ENCODE results near the gene ARHGEF38.
A peak's percentile ranks its signal among the peaks of the same experiment; 100 is the strongest.

The ARHGEF38 gene

DNA sequence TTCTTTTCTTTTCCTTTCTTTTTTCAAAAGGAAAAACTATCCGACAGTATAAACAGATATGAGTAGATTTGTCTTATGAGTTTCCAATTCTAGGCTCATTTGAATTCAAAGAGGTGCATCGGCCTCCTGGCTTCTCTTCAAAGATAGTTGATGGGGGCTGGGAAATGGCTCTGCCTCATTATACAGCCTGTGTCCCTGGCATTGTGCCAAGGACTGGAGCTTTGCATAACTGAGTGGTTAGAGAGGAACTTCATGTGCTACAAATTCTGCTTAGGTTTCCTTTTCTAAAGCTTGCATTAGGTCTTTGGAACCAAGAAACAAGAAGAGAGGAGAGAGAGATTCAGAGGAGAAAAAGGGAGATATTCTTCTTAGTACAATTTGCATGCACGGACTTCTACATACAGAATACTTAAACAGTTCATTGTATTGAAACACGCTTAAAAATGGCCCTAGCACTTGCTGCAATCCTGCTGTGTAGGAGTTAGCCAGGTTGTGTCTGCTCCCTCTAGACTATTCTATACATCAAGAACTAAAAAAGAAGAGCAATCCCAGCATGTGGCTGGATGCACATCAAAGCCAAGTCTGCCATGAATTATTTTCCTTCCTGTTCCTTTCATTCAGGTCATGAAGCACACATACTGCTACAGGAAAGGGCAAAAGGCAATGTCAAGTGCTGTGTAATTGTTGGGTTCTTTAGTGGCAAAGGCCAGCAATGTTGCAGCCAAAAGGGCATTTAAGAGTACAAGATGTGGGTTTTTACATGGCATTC is 85.2 kb downstream of the ARHGEF38 start:
- no peak for TF ChIP-seq EZH2 (IDR thresholded peaks at IDR 0.05; ENCODE audit: borderline replicate concordance, low read length)
- H2AFZ ChIP-seq (ENCODE audit: low read length), result peak overlapping the region; percentile 83; the same call in 1 of the 2 replicates
- H4K20me1 ChIP-seq (ENCODE audit: insufficient read depth, low read length), result no peaks in the 10 kb centered on the region
- H3K79me2 ChIP-seq (ENCODE audit: insufficient read depth, low read length), result no peaks in the 10 kb centered on the region
- peak overlapping the region; percentile 56 for H3K9ac ChIP-seq (ENCODE audit: low read length)
- peak overlapping the region; percentile 93 for H3K27ac ChIP-seq (ENCODE audit: low read depth, low read length, poor library complexity, severe bottlenecking)
- H3K4me3 ChIP-seq (ENCODE audit: low read depth, low read length, poor library complexity, severe bottlenecking), result peak overlapping the region; percentile 43
- H3K36me3 ChIP-seq (ENCODE audit: insufficient read depth, low read length), result no peaks in the 10 kb centered on the region
- H3K4me2 ChIP-seq (ENCODE audit: low read length), result peak overlapping the region; percentile 68
- H3K27me3 ChIP-seq (ENCODE audit: insufficient read depth, low read length), result no peaks in the 10 kb centered on the region
- peaks cover 56% of the 10 kb centered on the region for H3K4me1 ChIP-seq (ENCODE audit: insufficient read depth, low read length, severe bottlenecking)
- no peaks in the 10 kb centered on the region for H3K9me2 ChIP-seq (ENCODE audit: low read depth, low read length)
- no peaks in the 10 kb centered on the region; the same call in 1 of the 2 replicates for H3K9me3 ChIP-seq (ENCODE audit: low read length)
- H3F3A ChIP-seq (ENCODE audit: insufficient read depth, low read length), result no peaks in the 10 kb centered on the region; the same call in 1 of the 2 replicates

DNA sequence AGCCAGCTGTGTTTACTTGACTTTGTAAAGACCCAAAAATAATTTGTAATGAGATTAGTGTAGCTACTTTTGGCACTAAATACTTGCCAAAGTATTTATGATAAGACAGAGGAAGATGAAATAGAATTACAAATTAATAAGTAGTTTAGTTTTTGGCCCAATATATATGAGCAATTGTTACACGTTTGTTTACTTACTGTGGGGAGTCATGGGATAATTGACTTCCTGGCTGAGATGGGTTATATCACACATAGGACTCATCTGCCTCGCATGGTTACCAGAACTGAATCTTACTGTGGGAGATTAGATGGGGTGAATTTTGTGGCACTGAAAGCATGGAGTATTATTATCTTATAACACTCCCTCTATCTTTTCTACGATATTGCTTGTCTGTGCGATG is 89.4 kb downstream of the ARHGEF38 start:
- Histone ChIP-seq H2AFZ (ENCODE audit: low read length) (no peak overlapping the region), H3K79me2 (ENCODE audit: insufficient read depth, low read length) (no peaks in the 10 kb centered on the region), H3K36me3 (ENCODE audit: insufficient read depth, low read length) (no peaks in the 10 kb centered on the region), H3K4me2 (ENCODE audit: low read length) (no peak overlapping the region), H3K27ac (ENCODE audit: low read depth, low read length, poor library complexity, severe bottlenecking) (no peak overlapping the region), H3K4me1 (ENCODE audit: insufficient read depth, low read length, severe bottlenecking) (peaks cover 29% of the 10 kb centered on the region), H3K9me3 (ENCODE audit: low read length) (no peaks in the 10 kb centered on the region; the same call in 1 of the 2 replicates), H3K27me3 (ENCODE audit: insufficient read depth, low read length) (no peaks in the 10 kb centered on the region), H3F3A (ENCODE audit: insufficient read depth, low read length) (no peaks in the 10 kb centered on the region), H4K20me1 (ENCODE audit: insufficient read depth, low read length) (no peaks in the 10 kb centered on the region), H3K9me2 (ENCODE audit: low read depth, low read length) (no peaks in the 10 kb centered on the region), H3K9ac (ENCODE audit: low read length) (no peak overlapping the region), H3K4me3 (ENCODE audit: low read depth, low read length, poor library complexity, severe bottlenecking) (no peak overlapping the region)
- TF ChIP-seq EZH2 (IDR thresholded peaks at IDR 0.05; ENCODE audit: borderline replicate concordance, low read length), result no peak
- TF ChIP-seq, protein P1, sequence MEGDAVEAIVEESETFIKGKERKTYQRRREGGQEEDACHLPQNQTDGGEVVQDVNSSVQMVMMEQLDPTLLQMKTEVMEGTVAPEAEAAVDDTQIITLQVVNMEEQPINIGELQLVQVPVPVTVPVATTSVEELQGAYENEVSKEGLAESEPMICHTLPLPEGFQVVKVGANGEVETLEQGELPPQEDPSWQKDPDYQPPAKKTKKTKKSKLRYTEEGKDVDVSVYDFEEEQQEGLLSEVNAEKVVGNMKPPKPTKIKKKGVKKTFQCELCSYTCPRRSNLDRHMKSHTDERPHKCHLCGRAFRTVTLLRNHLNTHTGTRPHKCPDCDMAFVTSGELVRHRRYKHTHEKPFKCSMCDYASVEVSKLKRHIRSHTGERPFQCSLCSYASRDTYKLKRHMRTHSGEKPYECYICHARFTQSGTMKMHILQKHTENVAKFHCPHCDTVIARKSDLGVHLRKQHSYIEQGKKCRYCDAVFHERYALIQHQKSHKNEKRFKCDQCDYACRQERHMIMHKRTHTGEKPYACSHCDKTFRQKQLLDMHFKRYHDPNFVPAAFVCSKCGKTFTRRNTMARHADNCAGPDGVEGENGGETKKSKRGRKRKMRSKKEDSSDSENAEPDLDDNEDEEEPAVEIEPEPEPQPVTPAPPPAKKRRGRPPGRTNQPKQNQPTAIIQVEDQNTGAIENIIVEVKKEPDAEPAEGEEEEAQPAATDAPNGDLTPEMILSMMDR (IDR thresholded peaks at IDR 0.05; ENCODE audit: low read length), result no peak

- TF ChIP-seq, protein P1 (IDR thresholded peaks at IDR 0.05; ENCODE audit: low read length), result no peak
- TF ChIP-seq EZH2 (IDR thresholded peaks at IDR 0.05; ENCODE audit: borderline replicate concordance, low read length), result no peak
- H3K4me1 ChIP-seq (ENCODE audit: insufficient read depth, low read length, severe bottlenecking), result peaks cover 9% of the 10 kb centered on the region
- no peaks in the 10 kb centered on the region; the same call in 1 of the 2 replicates for H3K9me3 ChIP-seq (ENCODE audit: low read length)
- H3F3A ChIP-seq (ENCODE audit: insufficient read depth, low read length), result no peaks in the 10 kb centered on the region
- no peaks in the 10 kb centered on the region for H3K79me2 ChIP-seq (ENCODE audit: insufficient read depth, low read length)
- H4K20me1 ChIP-seq (ENCODE audit: insufficient read depth, low read length), result no peaks in the 10 kb centered on the region
- H3K4me3 ChIP-seq (ENCODE audit: low read depth, low read length, poor library complexity, severe bottlenecking), result no peak overlapping the region
- no peaks in the 10 kb centered on the region for H3K27me3 ChIP-seq (ENCODE audit: insufficient read depth, low read length)
- no peaks in the 10 kb centered on the region for H3K36me3 ChIP-seq (ENCODE audit: insufficient read depth, low read length)
- no peak overlapping the region for H2AFZ ChIP-seq (ENCODE audit: low read length)
- no peak overlapping the region for H3K27ac ChIP-seq (ENCODE audit: low read depth, low read length, poor library complexity, severe bottlenecking)
- no peak overlapping the region for H3K4me2 ChIP-seq (ENCODE audit: low read length)
- no peak overlapping the region for H3K9ac ChIP-seq (ENCODE audit: low read length)
- H3K9me2 ChIP-seq (ENCODE audit: low read depth, low read length), result no peaks in the 10 kb centered on the region
Measured at GRCh38 chr4:105644257-105644656, 91.8 kb downstream of the ARHGEF38 start.

All from OCI-LY1 (cell line).